HEK293 (cell line): ENCODE data around the gene SRP19.

ENCODE experiments used
- ZNF48 ChIP-seq: fragments of 450-650 bp; formaldehyde crosslinking; IDR thresholded peaks from 2 replicates; pipeline ENCODE4 v1.5.1; 2016; ENCODE audit warnings: missing biosample characterization, missing genetic modification characterization
- ZNF510 ChIP-seq: fragments of 450-650 bp; formaldehyde crosslinking; IDR thresholded peaks from 2 replicates; pipeline ENCODE4 v1.5.1; 2018; ENCODE audit warnings: mild to moderate bottlenecking, missing genetic modification characterization, missing biosample characterization; ENCODE audit not compliant: insufficient replicate concordance
- TF ChIP-seq, protein P1 (sequence below): fragments of 450-650 bp; formaldehyde crosslinking; IDR thresholded peaks from 2 replicates; pipeline ENCODE4 v1.5.1; 2016; ENCODE audit warnings: missing biosample characterization, missing genetic modification characterization
- TF ChIP-seq, protein P2 (sequence below): fragments of 450-650 bp; formaldehyde crosslinking; IDR thresholded peaks from 2 replicates; pipeline ENCODE4 v1.5.1; 2016; ENCODE audit warnings: missing biosample characterization, missing genetic modification characterization

DNA sequence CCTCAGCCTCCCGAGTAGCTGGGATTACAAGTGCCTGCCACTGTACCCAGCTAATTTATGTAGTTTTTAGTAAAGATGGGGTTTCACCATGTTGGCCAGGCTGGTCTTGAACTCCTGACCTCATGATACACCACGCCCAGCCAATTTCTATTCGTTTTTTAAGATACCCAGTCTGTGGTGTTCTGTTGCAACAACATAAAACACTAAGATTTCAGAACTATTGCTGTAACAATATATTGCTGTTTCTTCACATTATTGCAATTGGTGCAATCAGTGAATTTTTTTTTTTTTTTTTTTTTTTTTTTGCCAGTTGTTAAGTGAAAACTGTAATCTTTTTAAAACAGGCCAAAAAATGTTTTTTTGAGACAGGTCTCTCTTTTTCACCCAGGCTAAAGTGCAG is 9.9 kb downstream of the SRP19 start:
- TF ChIP-seq, protein P1, sequence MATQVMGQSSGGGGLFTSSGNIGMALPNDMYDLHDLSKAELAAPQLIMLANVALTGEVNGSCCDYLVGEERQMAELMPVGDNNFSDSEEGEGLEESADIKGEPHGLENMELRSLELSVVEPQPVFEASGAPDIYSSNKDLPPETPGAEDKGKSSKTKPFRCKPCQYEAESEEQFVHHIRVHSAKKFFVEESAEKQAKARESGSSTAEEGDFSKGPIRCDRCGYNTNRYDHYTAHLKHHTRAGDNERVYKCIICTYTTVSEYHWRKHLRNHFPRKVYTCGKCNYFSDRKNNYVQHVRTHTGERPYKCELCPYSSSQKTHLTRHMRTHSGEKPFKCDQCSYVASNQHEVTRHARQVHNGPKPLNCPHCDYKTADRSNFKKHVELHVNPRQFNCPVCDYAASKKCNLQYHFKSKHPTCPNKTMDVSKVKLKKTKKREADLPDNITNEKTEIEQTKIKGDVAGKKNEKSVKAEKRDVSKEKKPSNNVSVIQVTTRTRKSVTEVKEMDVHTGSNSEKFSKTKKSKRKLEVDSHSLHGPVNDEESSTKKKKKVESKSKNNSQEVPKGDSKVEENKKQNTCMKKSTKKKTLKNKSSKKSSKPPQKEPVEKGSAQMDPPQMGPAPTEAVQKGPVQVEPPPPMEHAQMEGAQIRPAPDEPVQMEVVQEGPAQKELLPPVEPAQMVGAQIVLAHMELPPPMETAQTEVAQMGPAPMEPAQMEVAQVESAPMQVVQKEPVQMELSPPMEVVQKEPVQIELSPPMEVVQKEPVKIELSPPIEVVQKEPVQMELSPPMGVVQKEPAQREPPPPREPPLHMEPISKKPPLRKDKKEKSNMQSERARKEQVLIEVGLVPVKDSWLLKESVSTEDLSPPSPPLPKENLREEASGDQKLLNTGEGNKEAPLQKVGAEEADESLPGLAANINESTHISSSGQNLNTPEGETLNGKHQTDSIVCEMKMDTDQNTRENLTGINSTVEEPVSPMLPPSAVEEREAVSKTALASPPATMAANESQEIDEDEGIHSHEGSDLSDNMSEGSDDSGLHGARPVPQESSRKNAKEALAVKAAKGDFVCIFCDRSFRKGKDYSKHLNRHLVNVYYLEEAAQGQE (tag by site-specific recombination), result no peak
- TF ChIP-seq ZNF48 (tag by site-specific recombination) (no peak), ZNF510 (tag by site-specific recombination) (no peak)
- TF ChIP-seq, protein P2, sequence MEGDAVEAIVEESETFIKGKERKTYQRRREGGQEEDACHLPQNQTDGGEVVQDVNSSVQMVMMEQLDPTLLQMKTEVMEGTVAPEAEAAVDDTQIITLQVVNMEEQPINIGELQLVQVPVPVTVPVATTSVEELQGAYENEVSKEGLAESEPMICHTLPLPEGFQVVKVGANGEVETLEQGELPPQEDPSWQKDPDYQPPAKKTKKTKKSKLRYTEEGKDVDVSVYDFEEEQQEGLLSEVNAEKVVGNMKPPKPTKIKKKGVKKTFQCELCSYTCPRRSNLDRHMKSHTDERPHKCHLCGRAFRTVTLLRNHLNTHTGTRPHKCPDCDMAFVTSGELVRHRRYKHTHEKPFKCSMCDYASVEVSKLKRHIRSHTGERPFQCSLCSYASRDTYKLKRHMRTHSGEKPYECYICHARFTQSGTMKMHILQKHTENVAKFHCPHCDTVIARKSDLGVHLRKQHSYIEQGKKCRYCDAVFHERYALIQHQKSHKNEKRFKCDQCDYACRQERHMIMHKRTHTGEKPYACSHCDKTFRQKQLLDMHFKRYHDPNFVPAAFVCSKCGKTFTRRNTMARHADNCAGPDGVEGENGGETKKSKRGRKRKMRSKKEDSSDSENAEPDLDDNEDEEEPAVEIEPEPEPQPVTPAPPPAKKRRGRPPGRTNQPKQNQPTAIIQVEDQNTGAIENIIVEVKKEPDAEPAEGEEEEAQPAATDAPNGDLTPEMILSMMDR, result no peak
